Cardiac septum (tissue), 1 donor: ENCODE data around the gene GADD45B. TPM values are rescaled to one million over a fixed set of nuclear protein-coding genes. Genes with fewer than 3 reads are reported as not detected.
"Not testable (repeated sequence)": the region's sequence is repeated elsewhere in the genome, so short reads cannot be mapped to it uniquely, and the experiment has no call there.

Source experiments
- DNase-seq: peaks from one replicate; pipeline ENCODE4 v3.0.0-alpha.2; 2020; ENCODE audit warnings: low spot score
- intact Hi-C: fragments of 100-400 bp; cut with DNase I; formaldehyde crosslinking; loops from one replicate; pipeline ENCODE4 v1.14.0; 2022
- total RNA-seq: library from RNA; stranded (reverse); fragmentation: NEBNext Ultra II Directional; extraction: Animal tissue kit (Norgen Biotek cat#: 25700); gene quantifications from one replicate; pipeline ENCODE4 v1.2.1, GENCODE V29; 2021
- donor health status: DM: no; HTN: no; CAD: no.

Gene GADD45B
- total RNA-seq, 1 donor from 2014 or later = 54.4 TPM

DNA sequence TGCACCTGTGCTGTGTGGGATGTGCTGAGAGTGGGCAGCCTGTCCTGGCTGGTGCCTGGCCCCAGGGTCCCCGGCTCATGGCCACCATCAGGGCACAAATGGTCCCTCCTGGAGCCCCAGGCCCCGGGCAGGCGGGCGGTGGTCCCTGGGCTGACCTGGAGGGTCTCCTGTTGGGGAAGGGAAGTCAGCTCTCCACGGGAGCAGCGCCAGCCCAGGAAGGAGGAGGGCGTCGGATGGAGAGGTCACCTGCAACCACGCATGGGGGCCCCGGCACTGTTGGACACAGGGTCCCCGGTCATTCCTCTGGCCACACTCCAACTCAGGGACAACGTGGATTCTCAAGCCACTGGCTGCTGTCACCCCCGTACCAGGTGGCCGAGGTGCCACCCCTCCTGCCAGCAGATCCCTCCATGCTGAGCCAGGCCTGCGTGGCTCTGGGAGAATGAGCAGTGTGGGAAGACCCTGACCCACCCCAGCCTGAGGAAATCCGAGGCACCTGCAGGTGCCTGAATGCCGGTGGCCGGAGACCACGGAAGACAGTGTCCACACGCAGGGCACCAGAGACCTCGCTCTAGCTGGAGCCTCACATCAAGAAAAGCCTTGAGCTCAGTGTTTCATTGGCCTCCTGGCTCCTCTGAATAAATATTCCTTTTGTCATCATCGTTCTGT lies 32.7 kb upstream of the GADD45B start:
- intact Hi-C loops = no loop called here
- DNase-seq = no peak

DNA sequence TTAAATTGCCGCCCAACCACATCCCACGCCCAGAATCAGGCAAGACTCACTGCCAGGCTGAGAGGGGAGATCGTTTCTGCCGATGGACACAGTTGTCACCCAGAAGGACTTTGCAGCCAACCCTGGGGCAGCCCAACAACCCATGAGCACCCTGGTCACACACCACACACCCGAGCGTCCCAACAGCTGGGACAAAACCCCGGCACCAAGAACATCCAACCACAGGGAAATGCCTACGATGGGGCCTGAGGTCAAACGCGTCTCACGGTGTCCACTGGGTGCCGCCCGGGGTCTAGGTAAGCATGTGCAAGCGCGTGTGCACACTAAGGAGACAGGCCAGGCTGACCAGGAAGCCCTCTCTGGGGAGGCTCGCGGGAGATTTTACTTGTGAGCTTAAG lies 32.1 kb upstream of the GADD45B start:
- intact Hi-C loops = no loop called here
- DNase-seq = no peak

DNA sequence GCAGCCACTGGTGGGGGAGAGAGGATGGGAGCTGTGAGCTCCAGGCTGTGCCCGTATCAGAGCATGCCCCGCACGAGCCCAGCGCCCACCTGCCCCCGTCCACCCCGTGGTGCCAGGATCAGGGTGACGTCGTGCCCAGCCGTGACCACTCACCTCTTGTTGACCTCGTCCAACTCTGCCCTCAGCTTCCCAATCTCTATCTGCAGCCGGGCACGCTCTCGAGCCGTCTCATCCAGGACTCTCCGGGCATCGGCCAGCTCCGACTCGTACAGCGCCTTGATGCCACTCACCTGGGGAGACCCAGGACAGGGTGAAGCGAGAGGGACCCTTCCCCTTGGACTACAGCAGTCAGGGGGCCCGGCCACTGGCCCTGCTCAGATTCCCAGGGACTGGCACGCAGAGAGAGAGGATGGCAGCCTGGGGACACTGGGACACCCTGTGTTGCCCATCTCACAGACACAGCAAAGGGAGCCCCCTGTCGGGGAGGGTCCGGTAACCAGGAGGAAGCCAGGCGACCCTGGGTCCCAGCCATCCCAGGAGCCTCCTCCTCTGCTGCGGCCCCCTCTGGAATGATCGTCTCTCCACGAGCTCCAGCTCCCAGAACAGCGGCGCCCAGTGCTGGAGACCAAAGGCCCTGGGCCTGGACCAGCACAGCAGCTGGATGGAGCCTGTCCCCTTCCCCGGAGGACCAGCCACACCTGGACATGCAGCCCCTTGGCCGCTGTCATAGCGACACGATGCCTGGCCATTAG lies 31.5 kb upstream of the GADD45B start:
- intact Hi-C loops = no loop called here
- no peak for DNase-seq

DNA sequence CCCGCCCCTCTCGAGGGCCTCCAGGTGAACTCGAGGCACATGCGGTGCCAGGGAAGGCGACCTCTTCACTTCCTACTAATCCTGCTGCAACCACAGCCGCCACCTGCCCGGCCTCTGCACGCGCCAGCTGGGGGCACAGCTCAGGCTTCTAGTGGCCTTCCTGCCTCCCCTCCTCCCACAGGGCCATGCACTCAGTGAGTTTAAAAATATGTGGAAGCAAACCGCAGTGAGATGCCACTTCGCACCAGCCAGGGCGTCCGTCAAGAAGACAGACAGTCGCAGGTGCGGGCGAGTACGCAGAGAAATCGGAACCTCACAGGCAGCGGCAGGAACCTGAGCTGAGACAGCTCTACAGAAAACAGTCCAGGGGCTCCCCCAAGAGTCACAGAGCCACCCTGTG lies 29.5 kb upstream of the GADD45B start:
- no peak for DNase-seq
- intact Hi-C loops = no loop called here

DNA sequence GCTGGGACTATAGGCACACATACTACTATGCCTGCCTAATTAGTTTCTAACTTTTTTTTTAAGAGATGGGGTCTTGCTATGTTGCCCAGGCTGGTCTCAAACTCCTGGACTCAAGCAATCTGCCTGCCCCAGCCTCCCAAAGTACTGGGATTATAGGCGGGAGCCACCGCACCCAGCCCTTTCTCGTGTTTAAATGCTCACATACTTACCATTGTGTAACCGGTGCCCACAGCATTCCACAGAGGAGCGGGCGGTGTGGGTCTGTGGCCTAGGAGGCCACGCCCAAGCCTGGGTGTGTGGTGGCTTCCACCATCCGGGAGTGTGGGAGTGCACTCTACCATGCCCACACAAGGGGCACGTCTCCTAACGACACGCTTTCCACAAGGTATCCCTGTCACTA lies 26.9 kb upstream of the GADD45B start:
- no peak for DNase-seq
- intact Hi-C loops = no loop called here

DNA sequence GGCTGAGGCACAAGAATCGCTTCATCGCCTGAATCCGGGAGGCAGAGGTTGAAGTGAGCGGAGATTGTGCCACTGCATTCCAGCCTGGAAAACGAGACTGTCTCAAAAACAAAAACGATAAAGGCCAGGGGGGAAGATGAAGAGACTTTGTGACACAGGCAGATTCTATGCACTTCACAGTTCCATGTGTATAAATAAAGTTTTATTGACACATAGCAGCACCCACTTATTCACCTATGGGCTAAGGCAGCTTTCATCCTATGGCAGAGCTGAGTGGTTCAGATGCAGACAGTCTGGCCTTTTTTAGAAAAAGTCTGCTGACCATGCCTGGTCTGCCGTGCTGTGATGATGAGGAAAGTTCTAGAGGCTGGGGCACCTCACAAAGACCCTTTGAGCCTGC lies 24.8 kb upstream of the GADD45B start:
- intact Hi-C loops = no loop called here
- no peak for DNase-seq

DNA sequence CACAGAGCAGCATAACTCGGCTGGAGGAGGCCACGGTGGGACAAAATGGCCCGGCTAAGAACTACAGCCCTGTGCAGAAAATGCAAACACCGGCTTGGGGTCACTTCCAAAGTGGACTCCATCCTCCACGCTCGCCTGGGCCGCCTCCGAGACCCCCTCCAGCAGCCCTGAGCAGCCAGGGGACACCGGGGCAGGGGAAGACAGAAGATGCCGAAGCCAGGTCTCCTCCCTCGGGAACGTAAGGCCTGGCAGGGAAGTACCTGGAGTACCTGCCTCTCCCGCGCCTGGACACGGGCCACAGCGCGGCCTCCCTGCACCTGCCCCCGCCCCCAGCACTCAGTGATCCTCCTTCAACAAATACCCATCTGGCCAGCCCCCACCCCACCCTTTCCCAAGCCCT lies 24.2 kb upstream of the GADD45B start:
- intact Hi-C loops = no loop called here

DNA sequence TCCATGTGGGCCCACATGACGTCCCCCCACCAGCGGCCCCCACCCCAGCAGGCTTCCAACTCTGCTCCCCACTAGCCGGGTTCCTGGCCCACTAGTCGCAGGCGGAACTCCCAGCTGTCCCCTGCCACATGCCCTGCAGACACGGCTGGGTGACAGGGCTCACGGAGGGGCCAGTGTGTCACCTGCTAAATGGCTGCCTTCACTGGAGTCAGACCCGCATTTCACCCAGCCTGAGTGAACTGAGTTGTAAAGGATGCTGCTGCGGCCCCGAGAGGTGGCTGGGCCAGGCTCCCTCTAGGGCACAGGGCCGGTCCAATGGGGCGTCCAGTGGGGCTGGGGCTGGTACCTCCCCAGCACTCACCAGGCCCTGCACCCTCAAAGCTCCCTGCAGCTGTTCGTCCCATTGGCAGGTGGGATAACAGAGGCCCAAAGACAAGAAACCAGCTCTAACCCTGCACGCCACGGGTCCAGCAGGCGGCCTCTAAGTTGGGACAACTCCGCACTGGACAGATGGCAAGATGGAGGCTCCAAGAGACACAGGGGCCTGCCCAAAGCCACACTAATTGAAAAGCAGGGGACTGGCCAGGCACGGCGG lies 22.4 kb upstream of the GADD45B start:
- intact Hi-C loops = loop anchor here (2.0 kb wide), 1 partner anchor 27 kb away; the partner anchor contains the start of gene TIMM13
- no peak for DNase-seq

More for the DNA sequence above, 24.2 kb upstream of the GADD45B start:
- no peak for DNase-seq

DNA sequence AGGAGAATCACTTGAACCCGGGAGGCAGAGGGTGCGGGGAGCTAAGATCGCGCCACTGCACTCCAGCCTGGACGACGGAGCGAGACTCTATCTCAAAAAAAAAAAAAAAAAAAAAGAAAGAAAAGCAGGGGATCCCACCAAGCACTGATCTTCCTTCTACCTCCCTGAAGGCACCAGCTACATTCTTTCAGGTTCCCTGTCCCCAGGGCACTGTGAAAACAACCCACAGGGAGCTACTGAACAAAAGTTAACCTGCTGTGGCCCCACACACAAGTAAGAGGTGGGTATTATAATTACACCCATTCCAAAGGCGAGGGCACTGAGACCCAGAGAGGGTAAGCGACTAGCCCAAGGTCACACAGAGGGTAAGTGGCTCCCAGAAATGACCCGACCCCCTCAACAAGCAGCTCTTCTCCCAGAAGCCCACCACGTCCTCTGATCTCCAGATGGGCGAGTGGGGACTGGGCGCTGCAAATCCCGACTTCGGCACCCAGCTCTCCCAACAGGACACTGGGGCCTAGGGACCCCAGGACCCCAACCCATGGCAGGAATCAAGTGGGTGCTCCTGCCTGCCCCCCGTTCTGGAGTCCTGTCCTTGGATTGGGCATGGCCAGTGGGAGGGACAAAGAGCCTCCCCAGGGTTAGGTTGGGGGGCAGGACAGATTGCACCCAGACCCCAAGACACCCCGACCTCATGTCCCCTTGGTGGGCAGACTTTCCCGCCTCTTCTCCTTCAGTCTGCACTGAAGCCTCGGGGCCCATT lies 21.5 kb upstream of the GADD45B start:
- intact Hi-C loops = loop anchor here (2.0 kb wide), 1 partner anchor 28 kb away; the partner anchor contains the start of gene TIMM13
- DNase-seq = no peak

DNA sequence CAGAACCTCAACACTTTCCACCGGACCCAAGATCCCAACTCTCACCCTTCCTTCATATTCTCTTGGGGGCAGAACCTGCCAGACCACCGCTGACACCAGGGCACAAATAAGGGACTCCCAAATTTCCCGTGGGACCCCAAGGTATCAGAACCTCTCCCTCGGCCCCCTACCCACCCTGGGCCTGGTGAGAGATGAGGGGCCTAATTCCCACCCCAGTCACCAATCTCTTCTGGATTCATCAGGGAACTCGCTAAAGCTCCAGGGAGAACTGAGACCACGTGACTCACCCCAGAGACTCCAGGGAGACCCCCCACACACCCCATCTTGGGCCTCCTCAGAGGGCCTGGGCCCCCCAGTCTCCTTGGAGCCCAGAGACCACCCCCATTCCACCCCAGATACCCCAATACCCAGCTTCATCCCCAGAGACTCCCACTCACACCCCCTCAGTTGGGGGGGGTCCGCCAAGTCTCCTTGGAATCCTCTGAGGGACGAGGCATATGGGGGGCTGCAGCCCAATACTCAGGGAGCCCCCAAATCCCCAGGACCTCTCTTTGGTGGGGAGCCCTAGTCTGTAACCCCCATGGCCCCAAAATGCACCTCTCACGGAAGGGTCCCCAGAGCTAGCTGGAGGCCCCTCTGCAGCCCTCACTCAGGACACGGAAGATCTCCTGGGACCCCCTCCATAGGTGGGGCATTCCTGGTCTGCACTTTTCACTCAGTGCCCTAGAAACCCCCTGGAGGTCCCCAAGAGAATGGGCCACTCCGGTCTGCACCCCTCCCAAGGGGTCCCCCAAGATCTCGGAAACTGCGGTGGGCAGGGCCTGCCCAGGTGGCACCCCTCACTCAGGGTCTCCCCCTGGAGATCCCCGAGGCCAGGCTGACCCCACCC lies 20.7 kb upstream of the GADD45B start:
- DNase-seq = no peak
- intact Hi-C loops = loop anchor here (2.0 kb wide), 1 partner anchor 28 kb away; the partner anchor contains the start of gene TIMM13

DNA sequence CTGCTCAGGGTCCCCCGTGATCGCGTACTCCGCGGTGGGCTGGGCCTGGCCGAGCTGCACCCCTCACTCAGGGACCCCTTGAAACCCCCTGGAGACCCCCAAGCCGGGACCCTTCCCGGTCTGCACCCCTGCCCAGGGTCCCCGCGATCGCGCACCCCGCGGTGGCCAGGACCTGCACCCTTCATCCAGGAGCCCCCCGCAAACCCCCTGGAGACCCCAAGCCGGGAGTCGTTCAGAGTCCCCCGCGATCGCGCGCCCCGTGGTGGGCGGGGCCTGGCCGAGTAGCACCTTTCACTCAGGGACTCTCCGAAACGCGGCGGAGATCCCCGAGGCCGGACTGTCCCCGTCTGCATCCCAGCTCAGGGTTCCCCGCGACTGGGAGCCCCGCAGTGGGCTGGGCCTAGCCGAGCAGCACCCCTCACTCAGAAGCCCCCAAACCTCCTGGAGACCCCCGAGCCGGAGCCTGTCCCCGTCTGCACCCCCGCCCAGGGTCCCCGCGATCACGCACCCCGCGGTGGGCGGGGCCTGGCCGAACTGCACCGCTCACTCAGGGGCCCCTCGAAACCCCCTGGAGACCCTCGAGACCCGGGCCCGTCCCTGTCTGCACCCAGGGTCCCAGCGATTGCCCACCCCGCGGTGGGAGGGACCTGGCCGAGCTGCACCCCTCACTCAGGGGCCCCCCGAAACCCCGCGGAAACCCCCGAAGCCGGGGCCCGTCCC lies 19.9 kb upstream of the GADD45B start:
- DNase-seq = no peak
- intact Hi-C loops = loop anchor here (2.0 kb wide), 1 partner anchor 29 kb away; the partner anchor contains the start of gene TIMM13

DNA sequence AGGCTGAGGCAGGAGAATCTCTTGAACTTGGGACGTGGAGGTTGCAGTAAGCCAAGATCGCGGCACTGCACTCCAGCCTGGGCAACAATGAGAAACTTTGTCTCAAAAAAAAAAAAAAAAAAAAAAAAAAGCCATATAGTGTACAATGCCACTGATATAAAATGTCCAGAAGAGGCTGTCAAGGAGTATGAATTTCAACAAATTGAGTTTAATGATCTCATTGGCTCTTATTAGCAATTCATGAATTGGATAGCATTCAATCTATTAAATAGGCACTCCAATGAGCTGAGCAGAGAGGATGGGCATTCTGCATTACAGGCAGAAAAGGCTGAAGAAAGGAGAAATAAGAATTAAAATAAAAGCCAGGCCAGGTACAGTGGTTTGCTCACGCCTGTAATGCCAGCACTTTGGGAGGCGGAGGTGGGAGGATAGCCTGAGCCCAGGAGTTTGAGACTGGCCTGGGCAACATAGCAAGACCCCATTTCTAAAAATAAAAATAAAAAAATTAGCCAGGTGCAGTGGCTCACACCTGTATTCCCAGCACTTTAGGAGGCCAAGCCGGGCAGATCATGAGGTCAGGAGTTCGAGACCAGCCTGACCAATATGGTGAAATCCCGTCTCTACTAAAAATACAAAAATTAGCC lies 18.4 kb upstream of the GADD45B start:
- no peak for DNase-seq
- intact Hi-C loops = no loop called here

DNA sequence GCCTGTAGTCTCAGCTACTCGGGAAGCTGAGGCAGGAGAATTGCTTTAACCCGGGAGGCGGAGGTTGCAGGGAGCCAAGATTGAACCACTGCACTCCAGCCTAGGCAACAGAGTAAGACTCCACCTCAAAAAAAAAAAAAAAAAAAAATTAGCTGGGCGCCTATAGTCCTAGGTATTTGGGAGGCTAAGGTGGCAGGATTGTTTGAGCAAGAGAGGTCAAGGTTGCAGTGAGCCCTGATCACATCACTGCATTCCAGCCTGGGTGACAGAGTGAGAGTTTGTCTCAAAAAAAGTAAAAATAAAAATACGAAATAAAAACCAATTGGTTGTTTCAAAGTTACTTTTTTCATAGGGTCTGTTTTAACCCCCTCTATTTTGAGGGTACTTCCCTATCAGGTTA lies 17.9 kb upstream of the GADD45B start:
- DNase-seq = no peak
- intact Hi-C loops = no loop called here

DNA sequence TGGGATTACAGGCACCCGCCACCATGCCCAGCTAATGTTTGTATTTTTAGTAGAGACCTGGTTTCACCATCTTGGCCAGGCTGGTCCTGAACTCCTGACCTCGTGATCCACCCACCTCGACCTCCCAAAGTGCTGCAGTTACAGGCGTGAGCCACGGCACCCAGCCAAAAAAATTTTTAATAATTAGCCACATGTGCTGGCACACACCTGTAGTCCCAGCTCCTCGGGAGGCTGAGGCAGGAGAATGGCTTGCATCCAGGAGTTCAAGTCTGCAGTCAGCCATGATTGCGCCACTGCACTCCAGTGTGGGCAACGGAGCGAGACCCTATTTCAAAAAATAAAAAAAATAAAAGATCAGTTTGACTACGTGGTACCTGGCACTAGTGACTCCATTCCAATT lies 17.2 kb upstream of the GADD45B start:
- intact Hi-C loops, DNase-seq: not testable (repeated sequence)

DNA sequence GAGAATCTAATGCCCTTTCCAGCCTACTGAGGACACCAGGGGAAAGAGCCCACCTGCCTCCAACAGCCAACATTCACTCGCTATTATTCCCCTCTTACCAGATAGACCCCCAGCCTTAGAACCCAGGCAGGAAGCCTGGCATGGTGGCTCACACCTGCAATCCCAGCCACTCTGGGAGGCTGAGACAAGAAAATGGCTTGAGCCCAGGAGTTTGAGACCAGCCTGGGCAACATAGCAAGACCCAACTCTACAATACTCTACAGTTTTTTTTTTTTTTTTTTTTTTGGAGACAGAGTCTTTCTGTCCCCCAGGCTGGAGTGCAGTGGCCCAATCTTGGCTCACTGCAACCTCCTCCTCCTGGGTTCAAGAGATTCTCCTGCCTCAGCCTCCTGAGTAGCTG lies 15.7 kb upstream of the GADD45B start:
- intact Hi-C loops = no loop called here

DNA sequence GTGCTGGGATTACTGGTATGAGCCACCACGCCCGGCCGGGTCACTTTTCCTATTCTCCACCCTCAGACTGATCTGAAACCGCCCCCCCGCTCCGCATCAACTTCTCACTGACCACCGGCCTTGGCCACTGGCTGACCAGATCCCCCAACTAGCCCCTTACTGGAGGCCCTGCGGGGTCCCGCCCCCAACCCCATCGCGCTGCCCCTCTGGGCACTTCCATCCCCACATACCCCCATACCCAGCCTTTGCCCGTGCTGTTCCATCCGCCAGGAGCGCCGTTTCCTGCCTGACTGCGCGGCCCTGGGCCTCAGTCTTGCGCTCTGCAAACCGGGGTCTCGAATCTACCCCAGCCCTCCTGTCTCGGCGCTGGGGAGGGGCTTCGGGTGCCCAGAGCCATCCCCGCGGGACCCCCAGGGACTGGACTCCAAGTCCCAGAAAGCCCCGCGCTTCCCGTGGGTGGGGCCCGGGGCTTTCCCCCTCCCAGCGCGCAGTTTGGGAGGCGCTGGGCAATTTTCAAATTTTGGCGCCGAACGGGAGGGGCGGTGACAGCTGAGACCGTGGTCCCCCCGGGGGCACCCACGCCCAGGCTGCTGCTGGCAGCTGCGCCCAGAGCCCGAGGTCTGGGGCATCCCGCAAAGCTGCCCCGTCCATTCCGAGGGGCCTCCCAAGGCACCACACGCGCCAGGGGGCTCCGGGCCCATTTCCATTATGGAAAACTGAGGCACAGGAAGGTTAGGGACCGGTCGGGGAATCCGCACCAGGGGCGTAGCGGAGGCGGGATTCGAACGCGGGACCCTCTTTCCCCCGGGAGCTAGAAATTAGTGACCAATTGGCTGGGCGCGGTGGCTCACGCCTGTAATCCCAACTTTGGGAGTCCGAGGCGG lies 13.9 kb upstream of the GADD45B start:
- DNase-seq = no peak
- intact Hi-C loops = loop anchor here (2.0 kb wide), 1 partner anchor 35 kb away; the partner anchor contains the start of gene TIMM13

More for the DNA sequence above, 15.7 kb upstream of the GADD45B start:
- DNase-seq = no peak
